Heart left ventricle (tissue), 13 donors: ENCODE data around the gene LIMD2.

ENCODE experiments used
- CTCF ChIP-seq, 12 donors: fragments of 200-600 bp; sonication (generic) in 4 of 12; IDR thresholded peaks; one replicate each; pipeline versions ENCODE4 v1.5.0 to v1.8.0; 2018 to 2022; ENCODE audit warnings: antibody characterized with exemption in 12 of 12, mild to moderate bottlenecking in 5 of 12
- POLR2A ChIP-seq, 2 donors: fragments of 450-650 bp; IDR thresholded peaks; one replicate each; pipeline ENCODE4 v1.6.1; 2017; ENCODE audit warnings: antibody characterized with exemption in 2 of 2, mild to moderate bottlenecking in 2 of 2, moderate library complexity in 2 of 2
- donor health status: ischemic (EF 13 %, LVEDD 7.1; RV severe dilation, severe dysfunction).
- donor health status: DM: no; HTN: yes; CAD: no.
- donor health status: DM: no; HTN: no; CAD: no.
- donor health status: ischemic (EF 25% LVEDD 6.9; RV normal size, moderate dysfunction).
- donor health status: ischemic (EF 25% LVEDD 5.7; RV mildly dilated, moderate dysfunction).
- donor health status: ischemic (EF 35%, LVEDD 5.7; RV mildly dilated, moderate dysfunction).
- donor health status: nonischemic (EF 11% LVEDD 7.7; RV severe dilation, severe dysfunction).
- donor health status: DM: yes; HTN: yes; CAD: no.
- donor health status: PGD.
- donor health status: ischemic (EF 29% LVEDD 5.4; RV normal size, mild dysfunction).
- donor health status: nonischemic (EF 23%, LVEDD 6.1; RV moderate dilation, normal function).

- TF ChIP-seq CTCF (IDR thresholded peaks at IDR 0.05), result no peak
- TF ChIP-seq POLR2A (IDR thresholded peaks at IDR 0.05), result no peak
These were observed 18.4 kb downstream of the LIMD2 start for GRCh38 chr17:63681530-63681929.
